HL-60 (cell line): ENCODE results near the gene HUWE1.

ENCODE experiments used
- DNase-seq, 2 experiments: peaks; one replicate each; pipeline ENCODE4 v3.0.0-alpha.2; 2010 to 2020; ENCODE audit warnings: low read depth in 1 of 2, low spot score in 1 of 2
- H3K27ac ChIP-seq: fragments of 250-450 bp; sonication (Bioruptor Pico); replicated peaks from 2 replicates; pipeline ENCODE4 v1.5.1; 2020; ENCODE audit warnings: mild to moderate bottlenecking, moderate library complexity
- H3K27me3 ChIP-seq: fragments of 250-450 bp; sonication (Bioruptor Pico); 2 replicates; pipeline ENCODE4 v1.5.1; 2021; ENCODE audit warnings: mild to moderate bottlenecking, moderate library complexity; ENCODE audit not compliant: insufficient read depth, poor library complexity, severe bottlenecking
- H3K4me3 ChIP-seq: replicated peaks from 2 replicates; pipeline ENCODE4 v1.5.1; 2011; ENCODE audit warnings: mild to moderate bottlenecking, control low read depth, low read length; ENCODE audit not compliant: insufficient read depth
- CTCF ChIP-seq: IDR thresholded peaks from one replicate; pipeline ENCODE4 v1.5.1; 2011; ENCODE audit warnings: low read length, control low read depth, inconsistent platforms; ENCODE audit not compliant: insufficient read depth
- GABPA ChIP-seq: IDR thresholded peaks from 2 replicates; pipeline ENCODE4 v1.6.1; 2012; ENCODE audit warnings: low read depth
- POLR2AphosphoS5 ChIP-seq: IDR thresholded peaks from 2 replicates; pipeline ENCODE4 v1.6.1; 2012; ENCODE audit warnings: low read depth
- REST ChIP-seq: IDR thresholded peaks from 2 replicates; pipeline ENCODE4 v1.6.1; 2012; ENCODE audit warnings: low read depth; ENCODE audit not compliant: insufficient replicate concordance
- SPI1 ChIP-seq: IDR thresholded peaks from 2 replicates; pipeline ENCODE4 v1.6.1; 2012; ENCODE audit warnings: low read depth, mild to moderate bottlenecking, borderline replicate concordance

The HUWE1 gene

GRCh38 chrX:53639257-53639656 is 47.3 kb downstream of the HUWE1 start:
- Histone ChIP-seq H3K4me3 (no peak overlapping the region), H3K27me3 (no peaks in the 10 kb centered on the region), H3K27ac (no peak overlapping the region)
- TF ChIP-seq SPI1 (no peak), REST (no peak), CTCF (no peak), GABPA (no peak), POLR2AphosphoS5 (no peak)
- no peak for DNase-seq

- no peaks in the 10 kb centered on the region for H3K27me3 ChIP-seq
- no peak for DNase-seq
- no peak overlapping the region for H3K4me3 ChIP-seq
- TF ChIP-seq GABPA (no peak), SPI1 (no peak), REST (no peak), CTCF (no peak), POLR2AphosphoS5 (no peak)
- H3K27ac ChIP-seq, result no peak overlapping the region
Observed at GRCh38 chrX:53637479-53637878, 49.0 kb downstream of the HUWE1 start.

- H3K4me3 ChIP-seq, result no peak overlapping the region
- no peak for DNase-seq
- H3K27me3 ChIP-seq, result no peaks in the 10 kb centered on the region
- no peak for TF ChIP-seq SPI1
- TF ChIP-seq REST, result no peak
- H3K27ac ChIP-seq, result no peak overlapping the region
Observed at GRCh38 chrX:53631156-53631555, 55.4 kb downstream of the HUWE1 start.

GRCh38 chrX:53630261-53630660 is 56.3 kb downstream of the HUWE1 start:
- Histone ChIP-seq H3K4me3 (no peak overlapping the region), H3K27me3 (no peaks in the 10 kb centered on the region), H3K27ac (no peak overlapping the region)
- DNase-seq, result no peak
- TF ChIP-seq REST (no peak), GABPA (no peak), CTCF (no peak), SPI1 (no peak), POLR2AphosphoS5 (no peak)
